ENCODE data around the gene DDX4.
"Not testable (repeated sequence)": the region's sequence is repeated elsewhere in the genome, so short reads cannot be mapped to it uniquely, and the experiment has no call there.

- TF ChIP-seq ZNF530 (tag by site-specific recombination; IDR thresholded peaks at IDR 0.05; ENCODE audit: low read depth); ZNF121 (tag by site-specific recombination; IDR thresholded peaks at IDR 0.05); CTCF (tag by site-specific recombination; IDR thresholded peaks at IDR 0.05); ZNF561 (tag by site-specific recombination; IDR thresholded peaks at IDR 0.05; ENCODE audit: borderline replicate concordance); ZNF324 (tag by site-specific recombination; IDR thresholded peaks at IDR 0.05); ZNF148 (tag by site-specific recombination; IDR thresholded peaks at IDR 0.05; ENCODE audit: borderline replicate concordance); ZBTB44 (tag by site-specific recombination; IDR thresholded peaks at IDR 0.05): not testable (repeated sequence)
Measured at GRCh38 chr5:55696704-55697103, 41.2 kb upstream of the DDX4 start.

All from HEK293 (cell line).